NCI-H82 treated with DMSO at 0.1 percent for 48 hours (cell line): ENCODE data around the gene PTK7.

Experiments used
- DNase-seq: peaks from one replicate; lab custom pipeline; 2025; ENCODE audit not compliant: unreplicated experiment; lab: John Stamatoyannopoulos, UW

The PTK7 gene

GRCh38 chr6:43176423-43176786, 100.3 kb downstream of the PTK7 start:
- DNase-seq = no peak

GRCh38 chr6:43178150-43178549, 102.0 kb downstream of the PTK7 start:
- DNase-seq = no peak

GRCh38 chr6:43178951-43179830, 103.1 kb downstream of the PTK7 start:
- no peak for DNase-seq

- no peak for DNase-seq
Measured at GRCh38 chr6:43180058-43180457, 103.9 kb downstream of the PTK7 start.

- DNase-seq = no peak
Measured at GRCh38 chr6:43180985-43181384, 104.9 kb downstream of the PTK7 start.

- DNase-seq = no peak
Measured at GRCh38 chr6:43181621-43181941, 105.5 kb downstream of the PTK7 start.

GRCh38 chr6:43181942-43182860, 106.1 kb downstream of the PTK7 start, which contains the start of gene CUL9:
CUL9 (plus strand) TSS chr6:43182196; CDS start chr6:43184311, 2,115 bp downstream.
- peak; percentile 48 for DNase-seq

GRCh38 chr6:43183441-43183840, 107.3 kb downstream of the PTK7 start:
- no peak for DNase-seq

- DNase-seq = no peak
Measured at GRCh38 chr6:43184268-43184985, 108.3 kb downstream of the PTK7 start.

GRCh38 chr6:43185391-43185985, 109.4 kb downstream of the PTK7 start:
- DNase-seq = no peak

- no peak for DNase-seq
Measured at GRCh38 chr6:43186019-43186418, 109.9 kb downstream of the PTK7 start.

- no peak for DNase-seq
Measured at GRCh38 chr6:43186706-43187105, 110.6 kb downstream of the PTK7 start.

- DNase-seq = no peak
Measured at GRCh38 chr6:43187821-43188220, 111.7 kb downstream of the PTK7 start.

- DNase-seq = no peak
Measured at GRCh38 chr6:43188426-43188825, 112.3 kb downstream of the PTK7 start.

- DNase-seq = no peak
Measured at GRCh38 chr6:43189776-43190304, 113.7 kb downstream of the PTK7 start.

GRCh38 chr6:43192911-43193310, 116.8 kb downstream of the PTK7 start:
- no peak for DNase-seq

GRCh38 chr6:43193929-43194328, 117.8 kb downstream of the PTK7 start:
- DNase-seq = no peak

GRCh38 chr6:43196337-43196736, 120.2 kb downstream of the PTK7 start:
- DNase-seq = no peak

- no peak for DNase-seq
Measured at GRCh38 chr6:43199912-43200311, 123.8 kb downstream of the PTK7 start.

GRCh38 chr6:43200541-43200940, 124.4 kb downstream of the PTK7 start:
- DNase-seq = no peak

GRCh38 chr6:43202451-43202850, 126.3 kb downstream of the PTK7 start:
- no peak for DNase-seq
